Hepatocyte (in vitro differentiated cells): ENCODE measurements around the gene DSG3.

Experiments used
- CTCF ChIP-seq: fragments of 200-600 bp; sonication (generic); IDR thresholded peaks from 2 replicates; pipeline ENCODE4 v1.5.1; 2016; ENCODE audit warnings: antibody characterized with exemption, mild to moderate bottlenecking; ENCODE audit not compliant: poor library complexity
- EZH2 ChIP-seq: fragments of 200-600 bp; sonication (generic); IDR thresholded peaks from 2 replicates; pipeline ENCODE4 v1.6.1; 2016; ENCODE audit warnings: antibody characterized with exemption, mild to moderate bottlenecking, borderline replicate concordance

GRCh38 chr18:31482051-31482450 lies 34.5 kb downstream of the DSG3 start:
- no peak for TF ChIP-seq CTCF
- TF ChIP-seq EZH2: no peak
